Ishikawa (cell line): ENCODE results near the gene ADIPOQ.

Experiments
- CEBPB ChIP-seq: IDR thresholded peaks from 2 replicates; pipeline ENCODE4 v1.6.1; 2012
- CREB1 ChIP-seq: IDR thresholded peaks from 2 replicates; pipeline ENCODE4 v1.6.1; 2012; ENCODE audit warnings: low read depth
- EGR1 ChIP-seq: IDR thresholded peaks from 2 replicates; pipeline ENCODE4 v1.6.1; 2012
- EP300 ChIP-seq: IDR thresholded peaks from 2 replicates; pipeline ENCODE4 v1.6.1; 2012; ENCODE audit warnings: borderline replicate concordance
- FOXM1 ChIP-seq: IDR thresholded peaks from 2 replicates; pipeline ENCODE4 v1.6.1; 2012; ENCODE audit warnings: low read depth, borderline replicate concordance
- NFIC ChIP-seq: IDR thresholded peaks from 2 replicates; pipeline ENCODE4 v1.6.1; 2012
- RAD21 ChIP-seq: IDR thresholded peaks from 2 replicates; pipeline ENCODE4 v1.6.1; 2012; ENCODE audit warnings: low read depth
- TAF1 ChIP-seq: IDR thresholded peaks from 2 replicates; pipeline ENCODE4 v1.6.1; 2012; ENCODE audit warnings: low read depth, mild to moderate bottlenecking
- TCF12 ChIP-seq: IDR thresholded peaks from 2 replicates; pipeline ENCODE4 v1.6.1; 2012; ENCODE audit warnings: low read depth
- TEAD4 ChIP-seq: IDR thresholded peaks from 2 replicates; pipeline ENCODE4 v1.6.1; 2012
- YY1 ChIP-seq: IDR thresholded peaks from 2 replicates; pipeline ENCODE4 v1.6.1; 2012; ENCODE audit warnings: low read depth
- ZBTB7A ChIP-seq: IDR thresholded peaks from 2 replicates; pipeline ENCODE4 v1.6.1; 2012; ENCODE audit warnings: low read depth
- TF ChIP-seq, protein P1 (sequence below): IDR thresholded peaks from 2 replicates; pipeline ENCODE4 v1.6.1; 2012; ENCODE audit warnings: low read depth, mild to moderate bottlenecking
- TF ChIP-seq, protein P2 (sequence below): IDR thresholded peaks from 2 replicates; pipeline ENCODE4 v1.6.1; 2012
- TF ChIP-seq, protein P3 (sequence below): IDR thresholded peaks from 2 replicates; pipeline ENCODE4 v1.6.1; 2012

The ADIPOQ gene

DNA sequence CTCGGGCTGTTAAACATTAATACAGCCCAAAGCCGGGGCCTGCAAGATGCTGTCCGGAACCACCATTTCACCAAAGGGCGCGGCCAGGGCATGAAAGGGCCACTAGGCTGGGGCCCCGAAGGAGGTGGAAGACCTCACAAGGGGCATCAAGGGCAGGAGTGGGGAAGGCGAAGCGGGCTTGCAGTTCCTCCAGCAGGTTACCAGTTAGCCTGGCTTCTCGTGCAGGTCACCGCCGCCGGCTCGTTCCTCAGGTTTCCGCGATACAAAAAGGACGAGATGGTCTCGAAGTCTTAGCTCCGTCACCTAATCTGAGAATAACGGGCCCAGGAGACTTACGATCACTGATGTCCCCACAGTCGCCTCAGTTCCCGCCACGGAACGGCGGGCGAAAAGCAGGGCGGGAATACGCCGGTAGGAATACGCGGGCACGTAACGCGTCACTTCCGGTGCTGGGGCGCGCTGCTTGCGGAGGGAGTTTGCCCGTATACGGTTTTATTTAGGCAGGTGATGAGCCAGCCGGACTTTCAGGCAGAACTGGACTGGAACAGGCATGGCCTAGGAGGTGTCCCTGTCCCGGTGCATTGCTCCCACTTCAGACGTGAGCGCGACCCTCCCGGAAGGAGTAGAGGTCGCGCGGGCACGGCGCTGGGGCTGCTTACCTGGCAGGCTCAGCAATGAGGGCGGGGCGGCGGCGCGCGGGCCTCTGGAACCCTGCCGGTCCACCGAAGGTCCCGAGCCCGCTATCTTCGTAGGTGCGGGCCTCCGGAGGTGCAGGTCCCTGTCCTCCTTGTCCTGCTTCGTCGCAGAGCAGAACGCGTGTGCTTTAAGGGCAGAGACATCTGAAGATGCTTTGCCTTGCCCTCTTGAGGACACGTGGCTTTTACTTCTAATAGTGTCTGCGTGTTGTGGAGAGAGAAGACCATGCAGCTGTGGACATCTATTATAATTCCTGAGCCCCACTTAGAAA is 36.1 kb upstream of the ADIPOQ start, which contains the start of gene RFC4:
TSS of gene RFC4 (minus strand) at position 394 of the 967 bp plus-strand sequence. CDS start 1,769 bp downstream, outside the sequence.
- TF ChIP-seq NFIC (peak; percentile 53), RAD21 (no peak), FOXM1 (peak; percentile 39; the same call in 1 of the 2 replicates), TEAD4 (peak; percentile 5; the same call in 1 of the 2 replicates), CEBPB (0 out of 2 replicates have a peak, but pooled peaks have one; percentile 22), YY1 (peak; percentile 53), TCF12 (peak; percentile 73), EGR1 (no peak), CREB1 (peak; percentile 86), ZBTB7A (0 out of 2 replicates have a peak, but pooled peaks have one; percentile 41), EP300 (peak; percentile 34; the same call in 1 of the 2 replicates), TAF1 (peak; percentile 93)
- TF ChIP-seq, protein P1, sequence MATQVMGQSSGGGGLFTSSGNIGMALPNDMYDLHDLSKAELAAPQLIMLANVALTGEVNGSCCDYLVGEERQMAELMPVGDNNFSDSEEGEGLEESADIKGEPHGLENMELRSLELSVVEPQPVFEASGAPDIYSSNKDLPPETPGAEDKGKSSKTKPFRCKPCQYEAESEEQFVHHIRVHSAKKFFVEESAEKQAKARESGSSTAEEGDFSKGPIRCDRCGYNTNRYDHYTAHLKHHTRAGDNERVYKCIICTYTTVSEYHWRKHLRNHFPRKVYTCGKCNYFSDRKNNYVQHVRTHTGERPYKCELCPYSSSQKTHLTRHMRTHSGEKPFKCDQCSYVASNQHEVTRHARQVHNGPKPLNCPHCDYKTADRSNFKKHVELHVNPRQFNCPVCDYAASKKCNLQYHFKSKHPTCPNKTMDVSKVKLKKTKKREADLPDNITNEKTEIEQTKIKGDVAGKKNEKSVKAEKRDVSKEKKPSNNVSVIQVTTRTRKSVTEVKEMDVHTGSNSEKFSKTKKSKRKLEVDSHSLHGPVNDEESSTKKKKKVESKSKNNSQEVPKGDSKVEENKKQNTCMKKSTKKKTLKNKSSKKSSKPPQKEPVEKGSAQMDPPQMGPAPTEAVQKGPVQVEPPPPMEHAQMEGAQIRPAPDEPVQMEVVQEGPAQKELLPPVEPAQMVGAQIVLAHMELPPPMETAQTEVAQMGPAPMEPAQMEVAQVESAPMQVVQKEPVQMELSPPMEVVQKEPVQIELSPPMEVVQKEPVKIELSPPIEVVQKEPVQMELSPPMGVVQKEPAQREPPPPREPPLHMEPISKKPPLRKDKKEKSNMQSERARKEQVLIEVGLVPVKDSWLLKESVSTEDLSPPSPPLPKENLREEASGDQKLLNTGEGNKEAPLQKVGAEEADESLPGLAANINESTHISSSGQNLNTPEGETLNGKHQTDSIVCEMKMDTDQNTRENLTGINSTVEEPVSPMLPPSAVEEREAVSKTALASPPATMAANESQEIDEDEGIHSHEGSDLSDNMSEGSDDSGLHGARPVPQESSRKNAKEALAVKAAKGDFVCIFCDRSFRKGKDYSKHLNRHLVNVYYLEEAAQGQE = no peak
- TF ChIP-seq, protein P2, sequence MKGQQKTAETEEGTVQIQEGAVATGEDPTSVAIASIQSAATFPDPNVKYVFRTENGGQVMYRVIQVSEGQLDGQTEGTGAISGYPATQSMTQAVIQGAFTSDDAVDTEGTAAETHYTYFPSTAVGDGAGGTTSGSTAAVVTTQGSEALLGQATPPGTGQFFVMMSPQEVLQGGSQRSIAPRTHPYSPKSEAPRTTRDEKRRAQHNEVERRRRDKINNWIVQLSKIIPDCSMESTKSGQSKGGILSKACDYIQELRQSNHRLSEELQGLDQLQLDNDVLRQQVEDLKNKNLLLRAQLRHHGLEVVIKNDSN = no peak; the same call in 1 of the 2 replicates
- TF ChIP-seq, protein P3, sequence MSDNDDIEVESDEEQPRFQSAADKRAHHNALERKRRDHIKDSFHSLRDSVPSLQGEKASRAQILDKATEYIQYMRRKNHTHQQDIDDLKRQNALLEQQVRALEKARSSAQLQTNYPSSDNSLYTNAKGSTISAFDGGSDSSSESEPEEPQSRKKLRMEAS = peak; percentile 73

DNA sequence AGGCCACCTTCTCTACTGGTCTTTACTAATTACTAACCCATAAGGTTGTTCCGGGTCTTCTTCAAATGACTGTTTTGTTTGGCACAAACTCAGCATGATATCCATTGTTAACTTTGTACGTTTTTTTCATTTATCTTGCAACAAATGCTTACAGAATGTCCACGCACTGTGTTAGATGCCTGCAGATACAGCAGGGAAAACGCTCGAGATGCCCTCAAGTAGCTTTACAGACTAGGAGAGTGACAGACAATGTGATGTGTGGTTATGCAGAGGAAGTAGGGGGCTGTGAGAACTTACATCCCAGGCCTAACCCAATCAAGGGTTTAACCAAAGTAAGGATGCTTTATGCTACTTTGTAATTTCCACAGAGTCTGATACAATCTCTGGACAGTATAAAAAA is 35.3 kb upstream of the ADIPOQ start:
- TF ChIP-seq TCF12 (no peak), NFIC (no peak)
- TF ChIP-seq, protein P3 = no peak
- TF ChIP-seq, protein P1 = no peak

DNA sequence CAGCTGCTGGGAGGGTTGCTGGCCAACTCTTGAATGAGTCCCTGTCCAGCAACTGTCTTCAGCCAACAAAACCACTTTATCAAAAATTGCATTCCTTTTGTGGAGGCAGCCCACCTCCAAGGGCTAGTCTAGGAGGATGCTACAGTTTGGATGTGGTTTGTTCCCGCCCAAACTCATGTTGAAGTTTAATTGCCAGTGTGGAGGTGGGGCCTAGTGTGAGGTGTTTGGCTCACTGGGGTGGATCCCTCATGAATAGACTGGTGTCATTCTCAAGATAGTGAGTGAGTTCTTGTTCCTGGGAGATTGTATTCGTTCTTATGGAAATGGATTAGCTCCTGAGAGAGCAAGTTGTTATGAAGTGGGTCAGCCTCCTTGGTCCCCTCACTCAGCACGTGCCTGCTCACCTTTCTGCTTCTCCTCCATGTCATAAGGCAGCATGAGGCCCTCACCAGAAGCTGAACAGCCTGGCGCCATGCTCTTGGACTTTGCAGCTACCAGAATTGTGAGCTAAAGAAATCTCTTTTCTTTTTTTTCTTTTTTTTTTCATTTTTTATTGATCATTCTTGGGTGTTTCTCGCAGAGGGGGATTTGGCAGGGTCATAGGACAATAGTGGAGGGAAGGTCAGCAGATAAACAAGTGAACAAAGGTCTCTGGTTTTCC is 32.0 kb upstream of the ADIPOQ start:
- TF ChIP-seq TCF12 (no peak), EGR1 (no peak), CEBPB (no peak), YY1 (no peak), ZBTB7A (no peak), TEAD4 (no peak), FOXM1 (no peak), EP300 (no peak), CREB1 (no peak), NFIC (no peak), RAD21 (no peak), TAF1 (no peak)
- TF ChIP-seq, protein P3 = no peak
- TF ChIP-seq, protein P2 = no peak
- TF ChIP-seq, protein P1 = no peak
